A549 (cell line): ENCODE data around the gene PLCB3.

Experiments used
- BHLHE40 ChIP-seq: IDR thresholded peaks from 2 replicates; pipeline ENCODE4 v1.6.1; 2012; ENCODE audit warnings: low read depth, low read length, inconsistent platforms
- CBX2 ChIP-seq: fragments of 200-600 bp; sonication (generic); IDR thresholded peaks from 2 replicates; pipeline ENCODE4 v1.6.1; 2016; ENCODE audit warnings: low read depth, mild to moderate bottlenecking, borderline replicate concordance
- EP300 ChIP-seq, 2 experiments: fragments of >200 bp; sonication (Bioruptor Twin); formaldehyde crosslinking; IDR thresholded peaks; 2 replicates in 1 of 2; 3 replicates in 1 of 2; pipeline ENCODE4 v1.6.1; 2016 to 2017
- KDM1A ChIP-seq: fragments of 200-600 bp; sonication (generic); IDR thresholded peaks from 2 replicates; pipeline ENCODE4 v1.6.1; 2016; ENCODE audit warnings: low read depth, mild to moderate bottlenecking
- MAFK ChIP-seq: fragments of 450-650 bp; IDR thresholded peaks from 2 replicates; pipeline ENCODE4 v1.6.1; 2014; ENCODE audit not compliant: partially characterized antibody
- MYC ChIP-seq: IDR thresholded peaks from 2 replicates; pipeline ENCODE4 v1.6.1; 2012; ENCODE audit warnings: mild to moderate bottlenecking, inconsistent platforms, low read length, improper control_type of control experiment, borderline replicate concordance
- NFE2L2 ChIP-seq: fragments of 150-350 bp; conservative IDR thresholded peaks from 2 replicates; pipeline ENCODE4 v1.6.1; 2014; ENCODE audit warnings: low read length
- POLR2A ChIP-seq: IDR thresholded peaks from 2 replicates; pipeline ENCODE4 v1.6.1; 2012; ENCODE audit warnings: mild to moderate bottlenecking, low read length
- ZNF302 ChIP-seq: fragments of 250-450 bp; sonication (Bioruptor Pico); IDR thresholded peaks from 2 replicates; pipeline ENCODE4 v1.9.0; 2021; ENCODE audit warnings: inconsistent platforms, mild to moderate bottlenecking, moderate library complexity
- TF ChIP-seq, protein P1 (sequence below): fragments of >200 bp; sonication (Bioruptor Twin); formaldehyde crosslinking; IDR thresholded peaks from 3 replicates; pipeline ENCODE4 v1.5.1; 2016

DNA sequence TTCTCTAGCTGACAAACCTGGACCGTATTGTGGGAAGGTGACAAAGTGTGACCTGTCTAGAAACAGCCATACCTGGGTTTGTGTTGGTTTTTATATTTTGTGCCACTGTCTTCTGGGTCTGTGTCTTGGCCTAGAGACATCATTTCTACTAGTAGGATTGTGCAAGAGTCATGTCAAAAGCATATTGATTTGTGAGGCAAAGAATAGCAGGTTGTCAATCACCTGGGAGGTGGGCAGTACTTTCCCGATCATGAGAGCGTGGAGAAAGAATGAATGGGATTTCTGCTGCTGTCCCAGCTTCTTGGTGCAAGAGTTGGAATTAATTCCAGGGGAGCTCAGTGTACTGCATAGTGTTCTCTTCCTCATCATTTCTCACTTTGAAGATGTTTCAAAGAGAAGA is 49.8 kb upstream of the PLCB3 start:
- TF ChIP-seq EP300 (IDR thresholded peaks at IDR 0.05) (no peak), MAFK (no peak), NFE2L2 (no peak), KDM1A (no peak), CBX2 (no peak), MYC (no peak), POLR2A (no peak), ZNF302 (CRISPR knock-in tag) (no peak), BHLHE40 (no peak)
- TF ChIP-seq, protein P1, sequence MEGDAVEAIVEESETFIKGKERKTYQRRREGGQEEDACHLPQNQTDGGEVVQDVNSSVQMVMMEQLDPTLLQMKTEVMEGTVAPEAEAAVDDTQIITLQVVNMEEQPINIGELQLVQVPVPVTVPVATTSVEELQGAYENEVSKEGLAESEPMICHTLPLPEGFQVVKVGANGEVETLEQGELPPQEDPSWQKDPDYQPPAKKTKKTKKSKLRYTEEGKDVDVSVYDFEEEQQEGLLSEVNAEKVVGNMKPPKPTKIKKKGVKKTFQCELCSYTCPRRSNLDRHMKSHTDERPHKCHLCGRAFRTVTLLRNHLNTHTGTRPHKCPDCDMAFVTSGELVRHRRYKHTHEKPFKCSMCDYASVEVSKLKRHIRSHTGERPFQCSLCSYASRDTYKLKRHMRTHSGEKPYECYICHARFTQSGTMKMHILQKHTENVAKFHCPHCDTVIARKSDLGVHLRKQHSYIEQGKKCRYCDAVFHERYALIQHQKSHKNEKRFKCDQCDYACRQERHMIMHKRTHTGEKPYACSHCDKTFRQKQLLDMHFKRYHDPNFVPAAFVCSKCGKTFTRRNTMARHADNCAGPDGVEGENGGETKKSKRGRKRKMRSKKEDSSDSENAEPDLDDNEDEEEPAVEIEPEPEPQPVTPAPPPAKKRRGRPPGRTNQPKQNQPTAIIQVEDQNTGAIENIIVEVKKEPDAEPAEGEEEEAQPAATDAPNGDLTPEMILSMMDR, result no peak
